ENCODE data around the gene CLASRP. TPM values are rescaled to one million over a fixed set of nuclear protein-coding genes. Genes with fewer than 3 reads are reported as not detected.

Gene CLASRP
- total RNA-seq, 2 donors from 2014 or later = 153 to 163 TPM

GRCh38 chr19:45032421-45032820, 6.4 kb upstream of the CLASRP start:
- Mint-ChIP-seq H3K27ac (no peak overlapping the region), H3K4me1 (peaks cover 4% of the 10 kb centered on the region), H3K4me3 (no peak overlapping the region), H3K27me3 (no peaks in the 10 kb centered on the region), H3K36me3 (ENCODE audit: low read depth) (peaks cover 5% of the 10 kb centered on the region)
- H3K9me3 ChIP-seq (ENCODE audit: control insufficient read depth, low read length, poor library complexity, severe bottlenecking) = no peaks in the 10 kb centered on the region
- ATAC-seq (no peak), DNase-seq (no peak)

GRCh38 chr19:45035755-45036154, 3.1 kb upstream of the CLASRP start:
- Mint-ChIP-seq H3K27me3 (no peaks in the 10 kb centered on the region), H3K27ac (no peak overlapping the region), H3K4me1 (peaks cover 22% of the 10 kb centered on the region), H3K4me3 (no peak overlapping the region), H3K36me3 (ENCODE audit: low read depth) (peaks cover 9% of the 10 kb centered on the region)
- H3K9me3 ChIP-seq (ENCODE audit: control insufficient read depth, low read length, poor library complexity, severe bottlenecking) = no peaks in the 10 kb centered on the region
- ATAC-seq = no peak
- DNase-seq = no peak

DNA sequence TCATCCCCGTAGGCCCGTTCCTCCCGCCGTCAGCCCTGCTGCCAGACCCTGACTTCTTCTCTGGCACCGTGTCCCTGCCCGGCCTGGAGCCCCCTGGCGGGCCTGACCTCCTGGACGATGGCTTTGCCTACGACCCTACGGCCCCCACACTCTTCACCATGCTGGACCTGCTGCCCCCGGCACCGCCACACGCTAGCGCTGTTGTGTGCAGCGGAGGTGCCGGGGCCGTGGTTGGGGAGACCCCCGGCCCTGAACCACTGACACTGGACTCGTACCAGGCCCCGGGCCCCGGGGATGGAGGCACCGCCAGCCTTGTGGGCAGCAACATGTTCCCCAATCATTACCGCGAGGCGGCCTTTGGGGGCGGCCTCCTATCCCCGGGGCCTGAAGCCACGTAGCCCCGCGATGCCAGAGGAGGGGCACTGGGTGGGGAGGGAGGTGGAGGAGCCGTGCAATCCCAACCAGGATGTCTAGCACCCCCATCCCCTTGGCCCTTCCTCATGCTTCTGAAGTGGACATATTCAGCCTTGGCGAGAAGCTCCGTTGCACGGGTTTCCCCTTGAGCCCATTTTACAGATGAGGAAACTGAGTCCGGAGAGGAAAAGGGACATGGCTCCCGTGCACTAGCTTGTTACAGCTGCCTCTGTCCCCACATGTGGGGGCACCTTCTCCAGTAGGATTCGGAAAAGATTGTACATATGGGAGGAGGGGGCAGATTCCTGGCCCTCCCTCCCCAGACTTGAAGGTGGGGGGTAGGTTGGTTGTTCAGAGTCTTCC, 1.3 kb upstream of the CLASRP start:
- Mint-ChIP-seq H3K27me3 (no peaks in the 10 kb centered on the region), H3K4me3 (peak overlapping the region; percentile 100), H3K4me1 (peaks cover 35% of the 10 kb centered on the region), H3K27ac (peak overlapping the region; percentile 97), H3K36me3 (ENCODE audit: low read depth) (peaks cover 12% of the 10 kb centered on the region)
- ATAC-seq (no peak), DNase-seq (no peak)
- H3K9me3 ChIP-seq (ENCODE audit: control insufficient read depth, low read length, poor library complexity, severe bottlenecking) = no peaks in the 10 kb centered on the region

- peaks cover 7% of the 10 kb centered on the region for H3K36me3 Mint-ChIP-seq (ENCODE audit: low read depth)
- H3K27me3 Mint-ChIP-seq = no peaks in the 10 kb centered on the region
- DNase-seq (no peak), ATAC-seq (no peak)
- H3K9me3 ChIP-seq (ENCODE audit: control insufficient read depth, low read length, poor library complexity, severe bottlenecking) = no peaks in the 10 kb centered on the region
- H3K27ac Mint-ChIP-seq = peak overlapping the region; percentile 97
- H3K4me3 Mint-ChIP-seq = peak overlapping the region; percentile 100
- H3K4me1 Mint-ChIP-seq = peaks cover 33% of the 10 kb centered on the region
Observed at GRCh38 chr19:45040059-45040771, 1.4 kb downstream of the CLASRP start.

DNA sequence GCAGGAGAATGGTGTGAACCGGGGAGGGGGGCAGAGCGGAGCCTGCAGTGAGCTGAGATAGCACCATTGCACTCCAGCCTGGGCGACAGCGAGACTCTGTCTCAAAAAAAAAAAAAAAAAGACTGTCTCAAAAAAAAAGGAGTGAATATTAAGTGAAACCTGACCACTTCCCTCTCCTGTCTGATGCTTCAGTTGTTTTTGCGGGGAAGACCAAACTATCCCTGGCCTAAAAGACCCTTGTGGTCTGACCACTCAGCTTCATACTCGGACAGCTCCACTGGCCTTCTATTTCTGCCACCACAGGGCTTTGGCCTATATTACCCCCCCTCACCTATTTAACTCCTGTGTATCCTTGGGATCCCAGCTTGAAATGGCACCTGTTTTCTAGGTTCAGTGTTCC, 2.3 kb downstream of the CLASRP start:
- H3K4me3 Mint-ChIP-seq = peak overlapping the region; percentile 50
- H3K27ac Mint-ChIP-seq = peak overlapping the region; percentile 97
- DNase-seq (no peak), ATAC-seq (no peak)
- H3K9me3 ChIP-seq (ENCODE audit: control insufficient read depth, low read length, poor library complexity, severe bottlenecking) = no peaks in the 10 kb centered on the region
- H3K27me3 Mint-ChIP-seq = no peaks in the 10 kb centered on the region
- H3K36me3 Mint-ChIP-seq (ENCODE audit: low read depth) = peaks cover 7% of the 10 kb centered on the region
- H3K4me1 Mint-ChIP-seq = peaks cover 38% of the 10 kb centered on the region

DNA sequence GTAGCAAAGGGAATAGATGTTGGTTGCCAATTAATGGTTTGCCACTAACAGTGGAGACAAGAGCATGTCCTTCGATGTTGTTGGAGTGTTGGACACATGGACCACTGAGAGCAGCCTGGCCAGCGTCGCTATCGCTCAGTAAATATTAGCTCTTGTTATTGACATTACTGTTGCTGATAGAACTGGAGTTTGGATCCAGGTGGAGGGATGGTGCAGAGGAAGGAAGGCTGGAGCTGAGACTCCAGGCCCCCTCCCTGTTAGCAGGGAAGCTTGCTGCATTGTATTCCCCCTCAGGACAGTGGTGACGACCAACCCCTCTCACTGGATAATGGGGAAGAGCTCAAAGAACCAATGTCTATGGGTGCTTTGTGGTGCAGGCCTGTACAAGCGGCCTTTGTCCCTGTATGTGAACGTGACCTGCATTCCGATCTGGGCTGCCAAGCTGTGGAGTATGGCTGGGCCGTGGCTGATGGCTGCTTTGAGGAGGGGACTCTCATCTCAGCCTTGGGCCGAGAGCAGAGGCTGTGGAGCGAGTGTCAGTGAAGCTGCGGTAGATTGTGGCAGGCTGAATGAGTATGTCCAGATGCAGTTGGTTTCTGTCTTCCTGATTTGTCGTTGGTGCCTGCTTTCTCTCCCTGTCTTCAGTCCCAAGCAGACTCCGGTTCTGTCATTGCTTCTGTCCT, 7.0 kb downstream of the CLASRP start:
- peaks cover 43% of the 10 kb centered on the region for H3K4me1 Mint-ChIP-seq
- no peaks in the 10 kb centered on the region for H3K27me3 Mint-ChIP-seq
- peak overlapping the region; percentile 78 for H3K27ac Mint-ChIP-seq
- H3K36me3 Mint-ChIP-seq (ENCODE audit: low read depth) = peaks cover 3% of the 10 kb centered on the region
- DNase-seq (no peak), ATAC-seq (no peak)
- H3K9me3 ChIP-seq (ENCODE audit: control insufficient read depth, low read length, poor library complexity, severe bottlenecking) = no peaks in the 10 kb centered on the region
- peak overlapping the region; percentile 31 for H3K4me3 Mint-ChIP-seq

DNA sequence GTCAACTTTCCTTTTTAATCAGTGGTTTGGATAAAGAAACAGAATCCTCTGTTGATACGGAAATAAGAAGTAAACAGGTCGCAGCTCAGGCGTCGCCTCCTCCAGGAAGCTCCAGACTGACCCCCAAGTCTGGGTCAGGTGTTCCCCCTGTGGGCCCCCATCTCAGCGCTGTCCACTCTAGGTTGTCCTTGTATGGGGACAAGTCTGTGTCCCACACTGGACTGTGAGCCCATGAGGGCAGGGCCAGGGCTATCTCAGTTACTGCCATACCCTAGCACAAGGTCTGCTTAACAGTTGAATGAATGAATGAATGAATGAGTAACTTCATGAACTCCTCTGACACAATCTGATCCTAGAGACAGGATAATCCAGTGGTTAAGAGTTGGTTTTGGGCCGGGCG, 7.5 kb downstream of the CLASRP start:
- no peaks in the 10 kb centered on the region for H3K9me3 ChIP-seq (ENCODE audit: control insufficient read depth, low read length, poor library complexity, severe bottlenecking)
- DNase-seq (no peak), ATAC-seq (no peak)
- no peaks in the 10 kb centered on the region for H3K27me3 Mint-ChIP-seq
- H3K4me3 Mint-ChIP-seq = no peak overlapping the region
- H3K27ac Mint-ChIP-seq = peak overlapping the region; percentile 78
- H3K36me3 Mint-ChIP-seq (ENCODE audit: low read depth) = peaks cover 1% of the 10 kb centered on the region
- H3K4me1 Mint-ChIP-seq = peaks cover 43% of the 10 kb centered on the region

GRCh38 chr19:45047188-45047797, 8.4 kb downstream of the CLASRP start:
- peak; percentile 66 for ATAC-seq
- H3K27me3 Mint-ChIP-seq = no peaks in the 10 kb centered on the region
- peaks cover 3% of the 10 kb centered on the region for H3K36me3 Mint-ChIP-seq (ENCODE audit: low read depth)
- DNase-seq = no peak
- no peaks in the 10 kb centered on the region for H3K9me3 ChIP-seq (ENCODE audit: control insufficient read depth, low read length, poor library complexity, severe bottlenecking)
- H3K4me1 Mint-ChIP-seq = peaks cover 37% of the 10 kb centered on the region
- H3K27ac Mint-ChIP-seq = peak overlapping the region; percentile 78
- peak overlapping the region; percentile 19 for H3K4me3 Mint-ChIP-seq

GRCh38 chr19:45049073-45049736, 10.4 kb downstream of the CLASRP start:
- Mint-ChIP-seq H3K27ac (peak overlapping the region; percentile 84), H3K4me3 (no peak overlapping the region), H3K4me1 (peaks cover 37% of the 10 kb centered on the region), H3K27me3 (no peaks in the 10 kb centered on the region), H3K36me3 (ENCODE audit: low read depth) (peaks cover 3% of the 10 kb centered on the region)
- no peaks in the 10 kb centered on the region for H3K9me3 ChIP-seq (ENCODE audit: control insufficient read depth, low read length, poor library complexity, severe bottlenecking)
- DNase-seq (no peak), ATAC-seq (no peak)

DNA sequence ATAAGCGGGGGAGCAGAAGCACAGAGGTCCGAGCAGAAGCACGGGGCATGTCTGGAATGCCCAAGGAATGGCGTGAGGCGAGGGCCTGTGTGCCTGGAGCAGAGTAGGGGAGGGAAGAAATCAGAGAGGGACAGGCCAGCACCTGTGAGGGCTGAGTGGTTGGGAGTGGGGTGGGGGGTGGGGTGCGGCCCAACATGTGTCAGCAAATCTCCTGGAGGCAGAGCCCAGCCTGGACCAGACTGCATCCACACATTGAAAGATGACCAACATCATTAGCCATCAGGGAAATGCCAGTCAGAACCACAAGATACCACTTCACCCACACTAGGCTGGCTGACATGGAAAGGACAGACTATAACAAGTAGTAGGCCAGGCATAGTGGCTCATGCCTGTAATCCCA, 11.2 kb downstream of the CLASRP start:
- no peak overlapping the region for H3K27ac Mint-ChIP-seq
- no peaks in the 10 kb centered on the region for H3K9me3 ChIP-seq (ENCODE audit: control insufficient read depth, low read length, poor library complexity, severe bottlenecking)
- no peaks in the 10 kb centered on the region for H3K27me3 Mint-ChIP-seq

DNA sequence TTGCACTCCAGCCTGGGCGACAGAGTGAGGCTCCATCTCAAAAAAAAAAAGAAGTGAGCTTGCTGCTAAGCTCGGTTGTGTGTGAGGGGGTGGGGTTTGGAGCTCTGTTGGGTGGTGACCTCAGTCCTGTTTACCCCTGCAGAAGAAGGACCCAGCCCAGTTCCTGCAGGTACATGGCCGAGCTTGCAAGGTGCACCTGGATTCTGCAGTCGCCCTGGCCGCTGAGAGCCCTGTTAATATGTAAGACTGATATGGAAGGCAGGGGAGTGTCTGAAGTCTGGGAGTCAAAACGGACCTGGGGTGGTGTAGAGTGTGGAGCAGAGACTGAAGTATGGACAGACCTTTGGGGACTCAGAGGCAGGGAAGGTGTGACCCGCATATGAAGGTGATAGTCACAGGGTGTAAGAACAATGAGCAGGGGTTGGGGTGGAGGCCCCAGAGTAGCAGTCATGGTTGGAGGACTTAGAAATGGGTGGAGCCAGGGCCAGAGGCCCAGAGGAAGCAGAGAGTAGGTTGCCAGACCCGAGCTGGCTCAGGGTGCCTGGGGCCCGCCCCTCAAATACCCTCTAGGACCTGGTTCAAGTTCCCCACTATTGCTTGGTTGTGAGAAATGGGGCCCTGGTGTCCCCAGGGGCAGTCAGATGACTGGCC, 13.2 kb downstream of the CLASRP start:
- no peaks in the 10 kb centered on the region for H3K9me3 ChIP-seq (ENCODE audit: control insufficient read depth, low read length, poor library complexity, severe bottlenecking)
- Mint-ChIP-seq H3K4me3 (no peak overlapping the region), H3K27ac (no peak overlapping the region), H3K4me1 (peaks cover 25% of the 10 kb centered on the region), H3K27me3 (no peaks in the 10 kb centered on the region), H3K36me3 (ENCODE audit: low read depth) (peaks cover 5% of the 10 kb centered on the region)
- ATAC-seq = peak; percentile 67
- DNase-seq = no peak

More for the DNA sequence above, 11.2 kb downstream of the CLASRP start:
- DNase-seq = no peak
- Mint-ChIP-seq H3K36me3 (ENCODE audit: low read depth) (peaks cover 5% of the 10 kb centered on the region), H3K4me3 (no peak overlapping the region), H3K4me1 (peaks cover 37% of the 10 kb centered on the region)
- no peak for ATAC-seq

DNA sequence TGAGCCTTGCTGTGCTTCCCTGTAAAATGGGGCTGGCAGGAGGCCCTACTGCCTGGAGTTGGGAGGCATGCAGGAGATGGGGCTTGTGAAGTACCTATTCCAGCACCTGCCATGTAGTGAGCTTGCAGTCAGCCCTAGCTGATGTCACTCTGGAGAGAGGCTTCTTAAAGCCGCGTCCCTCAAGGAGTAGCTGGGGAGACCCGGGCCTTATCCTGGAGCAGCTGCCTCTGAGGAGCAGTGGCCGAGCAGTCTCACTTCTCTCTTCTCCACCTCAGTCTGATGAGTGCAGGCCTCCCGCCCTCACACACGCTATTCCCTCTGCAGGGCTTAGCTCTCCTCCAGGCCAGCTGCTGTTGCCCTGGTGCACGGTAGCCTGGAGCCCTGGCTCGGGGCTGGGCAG, 18.0 kb downstream of the CLASRP start:
- H3K9me3 ChIP-seq (ENCODE audit: control insufficient read depth, low read length, poor library complexity, severe bottlenecking) = no peaks in the 10 kb centered on the region
- Mint-ChIP-seq H3K4me1 (peaks cover 18% of the 10 kb centered on the region), H3K27me3 (no peaks in the 10 kb centered on the region), H3K36me3 (ENCODE audit: low read depth) (peaks cover 21% of the 10 kb centered on the region), H3K27ac (no peak overlapping the region), H3K4me3 (no peak overlapping the region)
- no peak for ATAC-seq
- DNase-seq = no peak
